Neural cell (in vitro differentiated cells): ENCODE results near the gene ITGB7. TPM values are rescaled to one million over a fixed set of nuclear protein-coding genes. Genes with fewer than 3 reads are reported as not detected.

Source experiments
- H2AFZ ChIP-seq: fragments of 200-600, 300-800 bp; sonication (generic), shearing (Covaris generic); 2 replicates; pipeline ENCODE4 v1.6.0; 2014; ENCODE audit warnings: low read depth, mild to moderate bottlenecking, antibody characterized with exemption, low read length, moderate library complexity
- H3F3A ChIP-seq: fragments of 200-600 bp; shearing (Covaris generic); 2 replicates; pipeline ENCODE4 v1.6.1; 2016; ENCODE audit warnings: mild to moderate bottlenecking, moderate library complexity, mixed read lengths, antibody characterized with exemption, low read length; ENCODE audit not compliant: insufficient read depth, poor library complexity, severe bottlenecking
- H3K27ac ChIP-seq: fragments of 200-600, 300-800 bp; sonication (generic), shearing (Covaris generic); 2 replicates; pipeline ENCODE4 v1.5.1; 2014; ENCODE audit warnings: mild to moderate bottlenecking, low read length, moderate library complexity
- H3K27me3 ChIP-seq: fragments of 300-800, 200-600 bp; sonication (generic), shearing (Covaris generic); 2 replicates; pipeline ENCODE4 v1.6.0; 2014; ENCODE audit warnings: mild to moderate bottlenecking, low read depth, low read length, moderate library complexity; ENCODE audit not compliant: insufficient read depth
- H3K36me3 ChIP-seq: fragments of 300-800, 200-600 bp; sonication (generic), shearing (Covaris generic); 2 replicates; pipeline ENCODE4 v1.5.1; 2014; ENCODE audit warnings: mild to moderate bottlenecking, antibody characterized with exemption, low read length, moderate library complexity; ENCODE audit not compliant: insufficient read depth
- H3K4me2 ChIP-seq: fragments of 300-800, 200-600 bp; sonication (generic), shearing (Covaris generic); 2 replicates; pipeline ENCODE4 v1.6.0; 2014; ENCODE audit warnings: mild to moderate bottlenecking, low read length
- H3K4me3 ChIP-seq: fragments of 300-800, 200-600 bp; sonication (generic), shearing (Covaris generic); 2 replicates; pipeline ENCODE4 v1.5.1; 2014; ENCODE audit warnings: mild to moderate bottlenecking, low read length, moderate library complexity
- H3K79me2 ChIP-seq: fragments of 200-600 bp; shearing (Covaris generic); replicated peaks from 2 replicates; pipeline ENCODE4 v1.6.0; 2014; ENCODE audit warnings: mild to moderate bottlenecking, low read length, moderate library complexity; ENCODE audit not compliant: insufficient read depth
- H3K9ac ChIP-seq: fragments of 300-800, 200-600 bp; sonication (generic), shearing (Covaris generic); 2 replicates; pipeline ENCODE4 v1.6.1; 2016; ENCODE audit warnings: mild to moderate bottlenecking, low read length, mixed read lengths
- H3K9me2 ChIP-seq: fragments of 200-600 bp; shearing (Covaris generic); 2 replicates; pipeline ENCODE4 v1.6.1; 2016; ENCODE audit warnings: mild to moderate bottlenecking, low read length, mixed read lengths; ENCODE audit not compliant: insufficient read depth
- H3K9me3 ChIP-seq: fragments of 200-600, 300-800 bp; sonication (generic), shearing (Covaris generic); 2 replicates; pipeline ENCODE4 v1.6.1; 2016; ENCODE audit warnings: mild to moderate bottlenecking, mixed run types, low read length, moderate library complexity, mixed read lengths
- H4K20me1 ChIP-seq: fragments of 200-600 bp; shearing (Covaris generic); 2 replicates; pipeline ENCODE4 v1.6.1; 2016; ENCODE audit warnings: mild to moderate bottlenecking, mixed run types; ENCODE audit not compliant: insufficient read depth
- CTCF ChIP-seq: fragments of 450-650 bp; IDR thresholded peaks from 2 replicates; pipeline ENCODE4 v1.5.1; 2014; ENCODE audit warnings: antibody characterized with exemption, mild to moderate bottlenecking, moderate library complexity; ENCODE audit not compliant: poor library complexity, severe bottlenecking
- EP300 ChIP-seq: fragments of 450-650 bp; conservative IDR thresholded peaks from 2 replicates; pipeline ENCODE4 v1.6.1; 2014; ENCODE audit warnings: antibody characterized with exemption, mild to moderate bottlenecking, moderate library complexity; ENCODE audit not compliant: poor library complexity, severe bottlenecking
- EZH2 ChIP-seq: fragments of 200-600, 300-800 bp; shearing (Covaris generic), sonication (generic); IDR thresholded peaks from 2 replicates; pipeline ENCODE4 v1.6.1; 2014; ENCODE audit warnings: antibody characterized with exemption, low read length, borderline replicate concordance, mild to moderate bottlenecking; ENCODE audit not compliant: insufficient read depth, poor library complexity, severe bottlenecking
- MXI1 ChIP-seq: fragments of 450-650 bp; conservative IDR thresholded peaks from 2 replicates; pipeline ENCODE4 v1.6.1; 2014; ENCODE audit warnings: antibody characterized with exemption, mild to moderate bottlenecking; ENCODE audit not compliant: poor library complexity, severe bottlenecking
- POLR2AphosphoS5 ChIP-seq: IDR thresholded peaks from 2 replicates; pipeline ENCODE4 v1.6.1; 2012
- RAD21 ChIP-seq: fragments of 450-650 bp; conservative IDR thresholded peaks from 2 replicates; pipeline ENCODE4 v1.6.1; 2014; ENCODE audit warnings: antibody characterized with exemption, mild to moderate bottlenecking, moderate library complexity
- SMC3 ChIP-seq: fragments of 450-650 bp; conservative IDR thresholded peaks from 2 replicates; pipeline ENCODE4 v1.6.1; 2014; ENCODE audit warnings: antibody characterized with exemption, mild to moderate bottlenecking, moderate library complexity; ENCODE audit not compliant: poor library complexity
- TAF1 ChIP-seq: IDR thresholded peaks from 2 replicates; pipeline ENCODE4 v1.6.1; 2012; ENCODE audit warnings: low read depth
- polyA plus RNA-seq: library from polyadenylated mRNA; depleted of rRNA; stranded (reverse); fragments of >200 nt; gene quantifications from 2 replicates; pipeline ENCODE4 v1.2.3, GENCODE V29; 2014
- TF ChIP-seq, protein P1 (sequence below): IDR thresholded peaks from 2 replicates; pipeline ENCODE4 v1.6.1; 2012; ENCODE audit warnings: borderline replicate concordance

Gene ITGB7
- polyA plus RNA-seq, 1 donor from 2014 or later, result not detected

DNA sequence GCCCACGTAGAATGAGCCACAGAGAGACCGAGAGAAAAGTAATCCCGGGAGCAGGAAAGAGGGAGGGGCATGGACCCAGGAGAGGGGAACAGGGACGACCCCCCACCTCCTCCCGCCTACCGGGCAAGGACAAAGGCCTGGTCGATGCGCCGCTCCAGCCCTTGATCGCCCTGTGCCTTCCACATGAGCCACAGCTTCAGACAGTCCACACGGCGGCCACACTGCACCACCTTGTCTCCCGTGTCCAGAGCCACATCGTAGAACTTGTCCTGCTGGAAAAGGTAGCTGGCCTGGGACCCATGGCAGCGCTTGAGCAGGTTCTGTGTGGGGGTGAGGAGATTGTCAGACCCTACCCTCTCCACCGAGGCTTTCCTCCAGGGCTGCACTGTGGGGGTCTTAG lies 47.1 kb downstream of the ITGB7 start:
- TF ChIP-seq, protein P1, sequence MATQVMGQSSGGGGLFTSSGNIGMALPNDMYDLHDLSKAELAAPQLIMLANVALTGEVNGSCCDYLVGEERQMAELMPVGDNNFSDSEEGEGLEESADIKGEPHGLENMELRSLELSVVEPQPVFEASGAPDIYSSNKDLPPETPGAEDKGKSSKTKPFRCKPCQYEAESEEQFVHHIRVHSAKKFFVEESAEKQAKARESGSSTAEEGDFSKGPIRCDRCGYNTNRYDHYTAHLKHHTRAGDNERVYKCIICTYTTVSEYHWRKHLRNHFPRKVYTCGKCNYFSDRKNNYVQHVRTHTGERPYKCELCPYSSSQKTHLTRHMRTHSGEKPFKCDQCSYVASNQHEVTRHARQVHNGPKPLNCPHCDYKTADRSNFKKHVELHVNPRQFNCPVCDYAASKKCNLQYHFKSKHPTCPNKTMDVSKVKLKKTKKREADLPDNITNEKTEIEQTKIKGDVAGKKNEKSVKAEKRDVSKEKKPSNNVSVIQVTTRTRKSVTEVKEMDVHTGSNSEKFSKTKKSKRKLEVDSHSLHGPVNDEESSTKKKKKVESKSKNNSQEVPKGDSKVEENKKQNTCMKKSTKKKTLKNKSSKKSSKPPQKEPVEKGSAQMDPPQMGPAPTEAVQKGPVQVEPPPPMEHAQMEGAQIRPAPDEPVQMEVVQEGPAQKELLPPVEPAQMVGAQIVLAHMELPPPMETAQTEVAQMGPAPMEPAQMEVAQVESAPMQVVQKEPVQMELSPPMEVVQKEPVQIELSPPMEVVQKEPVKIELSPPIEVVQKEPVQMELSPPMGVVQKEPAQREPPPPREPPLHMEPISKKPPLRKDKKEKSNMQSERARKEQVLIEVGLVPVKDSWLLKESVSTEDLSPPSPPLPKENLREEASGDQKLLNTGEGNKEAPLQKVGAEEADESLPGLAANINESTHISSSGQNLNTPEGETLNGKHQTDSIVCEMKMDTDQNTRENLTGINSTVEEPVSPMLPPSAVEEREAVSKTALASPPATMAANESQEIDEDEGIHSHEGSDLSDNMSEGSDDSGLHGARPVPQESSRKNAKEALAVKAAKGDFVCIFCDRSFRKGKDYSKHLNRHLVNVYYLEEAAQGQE, result no peak
- no peak for TF ChIP-seq EZH2
- no peak for TF ChIP-seq CTCF
- no peak for TF ChIP-seq SMC3
- TF ChIP-seq POLR2AphosphoS5, result no peak
- TF ChIP-seq MXI1, result no peak
- no peak for TF ChIP-seq RAD21
- no peak for TF ChIP-seq EP300
- TF ChIP-seq TAF1, result no peak
- no peaks in the 10 kb centered on the region for H3K9me2 ChIP-seq
- no peaks in the 10 kb centered on the region for H3F3A ChIP-seq
- H3K9ac ChIP-seq, result no peak overlapping the region
- no peak overlapping the region for H3K4me2 ChIP-seq
- no peaks in the 10 kb centered on the region for H4K20me1 ChIP-seq
- H2AFZ ChIP-seq, result no peak overlapping the region
- H3K9me3 ChIP-seq, result no peaks in the 10 kb centered on the region
- H3K79me2 ChIP-seq, result no peaks in the 10 kb centered on the region
- no peaks in the 10 kb centered on the region for H3K27me3 ChIP-seq
- no peaks in the 10 kb centered on the region for H3K36me3 ChIP-seq
- H3K27ac ChIP-seq, result no peak overlapping the region
- no peak overlapping the region for H3K4me3 ChIP-seq

DNA sequence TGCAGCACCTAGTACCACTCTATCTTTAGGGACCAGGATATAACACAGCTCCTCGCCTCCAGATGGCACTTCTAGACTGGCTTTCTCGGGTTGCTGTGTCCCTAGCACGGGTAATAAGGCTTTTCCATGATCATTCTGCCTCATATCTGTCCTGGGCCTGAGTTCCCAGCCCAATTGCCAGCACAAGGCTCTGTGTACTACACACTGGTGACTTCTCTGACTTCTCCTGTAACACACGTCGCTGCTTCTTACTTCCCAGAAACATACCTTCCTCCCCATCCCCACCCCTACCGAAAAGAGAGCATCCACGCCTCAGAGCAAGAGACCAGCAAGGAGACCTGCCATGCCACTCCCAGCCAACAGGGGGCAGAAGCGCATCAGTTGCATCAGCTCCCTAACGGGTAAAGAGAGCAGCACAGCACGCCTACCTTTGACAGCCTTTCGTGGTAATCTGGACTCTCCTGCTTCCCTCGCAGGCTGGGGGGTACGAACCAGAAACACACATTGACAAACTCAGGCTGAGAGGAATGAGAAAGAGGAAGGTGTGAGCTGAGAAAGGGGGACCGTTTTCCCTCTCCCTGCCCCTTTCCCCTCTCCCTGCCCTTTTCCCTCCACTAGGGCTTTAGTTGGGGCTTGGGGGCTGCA lies 47.7 kb downstream of the ITGB7 start:
- Histone ChIP-seq H3F3A (no peaks in the 10 kb centered on the region), H2AFZ (no peak overlapping the region), H3K36me3 (no peaks in the 10 kb centered on the region), H4K20me1 (no peaks in the 10 kb centered on the region), H3K9me3 (no peaks in the 10 kb centered on the region), H3K79me2 (no peaks in the 10 kb centered on the region), H3K9me2 (no peaks in the 10 kb centered on the region), H3K27me3 (no peaks in the 10 kb centered on the region), H3K27ac (no peak overlapping the region), H3K4me2 (no peak overlapping the region), H3K9ac (no peak overlapping the region), H3K4me3 (no peak overlapping the region)
- TF ChIP-seq RAD21 (peak; percentile 75), EZH2 (no peak), SMC3 (peak; percentile 71), CTCF (peak; percentile 79)
- TF ChIP-seq, protein P1, result no peak
